Stimulated activated CD8-positive, alpha-beta memory T cell treated with anti-CD3 and anti-CD28 coated beads, Interleukin-4, amount 100 ng/mL, for 4 hours (primary cell): ENCODE data around the gene KCNIP4.
"Not testable (repeated sequence)": the region's sequence is repeated elsewhere in the genome, so short reads cannot be mapped to it uniquely, and the experiment has no call there.

Experiments used
- DNase-seq, 2 donors: peaks; one replicate each; pipeline ENCODE4 v3.0.0-alpha.2; 2020; ENCODE audit warnings: low read depth in 2 of 2, low spot score in 1 of 2

Gene KCNIP4

DNA sequence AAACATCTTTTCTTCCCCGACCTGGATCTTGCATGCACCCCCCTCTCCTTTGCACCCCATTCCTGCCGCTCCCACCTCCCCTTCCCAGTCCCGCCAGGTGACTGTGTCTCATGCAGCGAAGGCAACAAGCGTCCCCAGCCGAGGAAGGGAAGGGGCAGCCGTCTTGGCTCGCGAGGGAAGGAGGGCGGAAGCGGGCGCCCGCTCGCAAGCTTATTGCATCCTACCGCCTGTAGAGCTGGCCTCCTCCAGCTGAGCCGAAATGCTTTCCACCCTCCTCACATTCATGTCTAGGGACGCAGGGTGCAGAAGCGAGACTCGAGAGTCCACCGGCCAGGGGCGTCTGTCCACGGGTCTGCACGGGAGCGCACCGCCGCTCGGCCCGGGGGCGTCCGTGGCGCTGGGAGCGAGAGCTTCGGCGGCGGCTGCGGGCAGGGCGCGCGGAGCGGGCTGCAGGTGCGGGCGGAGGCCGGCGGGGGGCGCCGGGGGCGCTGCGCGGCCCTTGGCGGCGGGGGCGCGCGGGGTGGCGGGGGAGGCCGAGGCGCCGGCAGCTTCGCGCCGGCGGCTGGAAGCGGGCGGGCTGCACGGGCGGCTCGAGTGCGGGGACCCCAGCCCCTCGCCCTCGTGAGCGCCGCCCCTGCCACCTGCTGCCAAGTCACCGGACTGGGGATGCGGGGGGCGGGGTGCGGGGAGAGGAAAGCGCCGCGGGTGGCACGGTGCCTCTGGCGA lies at the start of gene KCNIP4:
TSS of gene KCNIP4 (minus strand) at position 426 of the 726 bp plus-strand sequence.
- no peak for DNase-seq

DNA sequence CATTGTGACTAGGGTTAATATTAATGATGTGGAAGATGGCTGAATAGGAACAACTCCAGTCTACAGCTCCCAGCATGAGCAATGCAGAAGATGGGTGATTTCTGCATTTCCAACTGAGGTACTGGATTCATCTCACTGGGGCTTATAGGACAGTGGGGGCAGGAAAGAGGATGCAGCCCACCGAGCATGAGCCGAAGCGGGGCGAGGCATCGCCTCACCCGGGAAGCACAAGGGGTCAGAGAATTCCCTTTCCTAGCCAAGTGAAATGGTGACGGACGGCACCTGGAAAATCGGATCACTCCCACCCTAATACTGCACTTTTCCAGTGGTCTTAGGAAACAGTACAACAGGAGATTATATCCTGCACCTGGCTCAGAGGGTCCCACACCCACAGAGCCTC lies 48.0 kb upstream of the KCNIP4 start:
- not testable (repeated sequence) for DNase-seq

DNA sequence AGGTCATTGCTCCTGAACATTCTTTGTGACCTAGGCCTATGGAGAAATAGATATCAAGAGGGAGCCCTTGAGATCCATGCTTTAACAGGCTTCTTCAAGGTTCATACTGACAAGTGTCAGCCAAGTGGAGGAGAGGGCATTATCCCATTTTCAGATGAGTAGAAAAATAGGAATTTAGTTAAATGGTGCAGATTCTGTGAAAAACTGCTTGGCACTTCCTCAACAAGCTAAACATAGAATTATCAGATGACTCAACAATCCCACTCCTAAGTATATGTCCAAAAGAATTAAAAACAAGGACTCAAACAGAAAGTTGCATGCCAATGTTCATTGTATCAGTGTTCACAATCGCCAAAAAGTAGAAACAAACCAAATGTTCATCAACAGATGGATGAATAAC lies 43.8 kb upstream of the KCNIP4 start:
- DNase-seq: no peak

DNA sequence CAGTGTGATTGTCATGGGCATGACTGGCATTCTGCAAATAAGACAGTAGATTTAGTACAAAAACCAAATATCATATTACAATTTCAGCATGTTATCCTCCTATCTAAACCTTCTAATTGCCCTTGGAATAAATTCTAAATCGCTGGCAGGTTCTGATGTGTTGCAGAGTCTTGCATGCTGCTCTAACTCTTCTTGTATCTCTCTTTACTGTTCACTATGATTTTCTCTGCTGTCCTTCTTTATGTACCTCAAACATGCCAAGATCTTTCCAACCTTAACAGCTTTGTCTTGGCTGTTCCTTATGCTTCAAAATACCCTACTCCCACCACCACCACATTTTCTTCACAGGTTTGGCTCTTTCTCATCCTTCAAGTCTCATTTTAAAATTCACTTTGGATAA lies 43.0 kb upstream of the KCNIP4 start:
- no peak for DNase-seq

DNA sequence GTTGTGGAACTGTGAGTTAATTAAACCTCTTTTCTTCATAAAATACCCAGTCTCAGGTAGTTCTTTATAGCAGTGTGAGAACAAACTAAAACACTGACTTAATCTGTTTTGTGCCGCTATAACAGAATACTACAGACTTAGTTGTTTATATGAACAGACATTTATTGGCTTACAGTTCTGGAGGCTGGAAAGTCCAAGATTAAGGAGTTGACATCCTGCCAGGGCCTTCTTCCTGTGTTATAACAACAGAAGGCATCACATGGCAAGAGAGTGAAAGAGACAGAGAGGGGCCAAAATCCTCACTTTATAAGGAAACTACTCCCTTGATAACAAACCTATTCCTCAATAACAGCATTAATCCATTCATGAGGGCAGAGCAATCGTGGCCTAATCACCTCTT lies 42.5 kb upstream of the KCNIP4 start:
- DNase-seq: no peak

DNA sequence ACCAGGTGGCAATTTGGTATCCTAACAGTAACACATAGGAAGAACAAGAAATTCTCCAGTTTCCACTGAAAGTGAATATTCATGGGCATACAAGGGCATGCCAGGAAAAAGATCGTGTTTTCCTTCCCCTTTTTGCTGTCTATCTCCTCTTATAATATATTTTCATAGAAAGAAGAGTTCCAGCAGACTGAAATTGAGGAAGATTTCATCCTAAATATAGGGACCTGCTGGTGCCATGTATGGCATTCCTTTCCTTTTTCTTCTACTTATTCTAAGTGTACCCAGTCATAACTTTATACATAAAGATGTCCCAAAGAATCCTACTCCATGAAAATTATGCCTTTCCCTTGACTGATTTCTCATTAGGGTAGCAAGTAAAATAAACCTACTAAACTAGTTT lies 40.8 kb upstream of the KCNIP4 start:
- DNase-seq: no peak

DNA sequence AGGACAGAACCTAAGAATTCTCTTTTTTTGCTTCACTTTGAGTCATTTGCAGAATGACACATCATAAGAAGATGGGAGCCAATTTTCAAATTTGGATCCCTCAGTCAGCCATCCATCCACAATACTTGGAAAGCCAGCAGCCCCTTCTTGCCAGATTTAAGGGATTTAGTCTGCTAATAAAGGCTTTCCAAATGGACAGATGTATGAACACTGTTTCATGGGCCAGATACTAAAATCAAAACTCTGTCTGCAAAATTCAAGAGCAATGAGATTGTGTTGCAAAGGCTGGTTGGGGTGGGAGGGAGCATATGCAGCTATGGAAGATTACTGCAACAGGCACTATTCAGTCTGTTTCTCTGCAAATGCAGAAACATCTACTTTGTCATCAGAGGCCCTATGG lies 37.7 kb upstream of the KCNIP4 start:
- DNase-seq: no peak

DNA sequence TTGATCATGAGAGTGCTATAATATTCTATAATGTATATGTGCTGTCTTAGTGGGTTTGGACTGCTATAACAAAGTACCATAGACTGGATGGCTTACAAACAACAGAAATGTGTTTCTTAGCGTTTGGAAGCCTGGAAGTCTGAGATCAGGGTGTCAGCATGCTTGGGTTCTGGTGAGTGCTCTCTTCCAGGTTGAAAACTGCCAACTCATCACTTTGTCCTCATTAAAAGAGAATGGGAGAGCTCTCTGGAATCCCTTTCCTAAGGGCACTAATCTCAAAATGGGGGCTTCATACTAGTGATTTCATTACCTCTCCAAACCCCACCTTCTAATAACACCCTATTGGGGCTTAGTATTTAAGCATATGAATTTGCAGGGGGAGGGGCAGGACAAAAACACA lies 33.5 kb upstream of the KCNIP4 start:
- no peak for DNase-seq

DNA sequence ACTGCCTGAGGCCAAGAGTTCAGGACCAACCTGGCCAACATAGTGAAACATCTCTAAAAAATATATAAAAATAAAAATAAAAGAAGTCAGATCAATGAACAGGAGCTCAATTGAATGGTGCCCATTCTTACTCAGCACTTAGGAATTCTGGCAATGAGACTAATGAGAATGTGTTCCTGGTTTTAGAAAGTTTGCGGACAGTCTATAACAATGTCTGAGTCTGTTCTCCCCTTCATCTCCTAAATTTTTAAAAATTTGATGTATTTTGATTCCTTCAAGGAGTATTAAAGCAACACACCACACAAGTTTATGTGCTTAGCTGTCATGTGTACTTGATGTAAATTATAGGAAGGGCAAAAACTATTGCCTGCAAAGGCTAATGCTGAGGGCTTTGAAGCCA lies 30.6 kb upstream of the KCNIP4 start:
- no peak for DNase-seq

DNA sequence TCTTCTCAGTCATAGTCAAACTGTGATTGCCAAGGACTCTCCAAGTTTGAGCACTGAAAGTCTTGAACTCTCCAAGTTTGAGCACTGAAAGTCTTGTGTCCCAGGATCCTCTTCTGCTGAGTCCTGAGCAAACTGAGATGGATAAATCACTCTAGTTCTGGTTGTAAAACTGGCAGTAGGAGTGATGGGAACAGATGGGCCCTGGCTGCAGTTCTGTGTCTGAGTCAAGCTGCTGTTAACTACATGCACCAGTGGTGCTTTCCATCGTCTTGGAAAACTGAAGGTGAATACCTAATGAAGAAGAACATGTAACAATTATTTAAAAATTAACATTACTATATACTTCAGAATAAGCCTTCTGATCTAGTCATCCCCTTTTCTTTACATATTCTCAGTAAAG lies 27.6 kb upstream of the KCNIP4 start:
- no peak for DNase-seq

DNA sequence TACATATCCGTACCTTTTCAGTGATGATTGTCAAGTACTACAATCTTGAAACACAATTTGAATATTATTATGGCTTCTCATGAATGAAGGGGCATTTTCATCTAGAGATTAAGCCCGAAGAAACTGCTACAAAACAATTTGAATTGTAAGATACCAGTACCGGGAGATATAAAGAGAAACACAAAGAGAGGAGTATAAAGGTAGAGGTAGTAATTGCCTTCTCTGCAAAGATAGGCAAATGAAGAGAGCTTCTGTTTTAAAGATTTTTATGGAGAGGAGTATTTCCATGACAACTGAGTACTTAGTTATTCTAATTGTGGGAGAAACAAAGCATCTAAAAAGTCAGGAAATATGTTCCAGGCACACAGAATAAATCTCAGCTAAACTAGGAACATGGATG lies 25.3 kb upstream of the KCNIP4 start:
- no peak for DNase-seq

DNA sequence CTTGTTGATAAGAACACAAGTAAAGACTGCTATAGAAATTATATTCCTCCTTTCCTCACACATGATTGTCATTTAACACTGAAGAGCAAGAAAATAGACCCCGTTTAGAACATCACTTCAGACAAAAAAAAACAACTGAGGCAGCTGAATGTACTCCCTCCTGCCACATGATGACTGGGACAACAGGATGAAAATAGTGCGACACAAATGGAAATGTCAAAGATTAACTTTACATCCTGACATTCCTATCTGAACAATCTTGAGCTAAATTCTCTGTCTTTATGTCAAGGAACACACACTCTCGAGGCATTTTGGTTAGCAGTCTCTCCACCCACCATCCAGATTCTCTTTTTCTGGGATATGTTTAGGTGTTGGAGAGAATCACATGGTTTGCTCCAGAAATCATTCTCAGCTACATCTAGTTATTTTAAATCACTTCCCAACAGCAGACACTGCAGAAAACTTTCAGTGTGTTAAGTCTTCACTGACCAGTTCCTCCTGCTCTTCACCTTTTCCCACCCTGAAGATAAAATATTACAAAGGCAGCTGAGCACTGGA lies 16.3 kb upstream of the KCNIP4 start:
- no peak for DNase-seq

DNA sequence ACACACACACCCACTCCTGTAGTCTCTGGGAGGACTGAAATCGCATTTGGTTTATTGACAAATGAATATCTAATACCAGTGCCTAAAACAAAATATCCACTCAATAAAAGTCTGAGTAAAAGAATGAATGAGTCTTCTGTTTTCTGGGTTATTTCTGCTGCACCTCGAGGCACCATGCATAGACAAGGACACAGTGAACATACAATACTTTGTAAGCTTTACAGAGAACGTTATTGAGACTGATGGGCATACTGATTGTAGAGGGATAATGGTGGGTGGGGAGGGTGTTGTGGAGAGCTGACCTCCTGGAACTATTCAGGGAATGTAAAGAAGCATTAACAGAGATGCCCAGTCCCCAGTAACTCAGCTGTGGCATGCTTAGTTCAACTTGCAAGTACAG lies 14.1 kb upstream of the KCNIP4 start:
- DNase-seq: no peak

DNA sequence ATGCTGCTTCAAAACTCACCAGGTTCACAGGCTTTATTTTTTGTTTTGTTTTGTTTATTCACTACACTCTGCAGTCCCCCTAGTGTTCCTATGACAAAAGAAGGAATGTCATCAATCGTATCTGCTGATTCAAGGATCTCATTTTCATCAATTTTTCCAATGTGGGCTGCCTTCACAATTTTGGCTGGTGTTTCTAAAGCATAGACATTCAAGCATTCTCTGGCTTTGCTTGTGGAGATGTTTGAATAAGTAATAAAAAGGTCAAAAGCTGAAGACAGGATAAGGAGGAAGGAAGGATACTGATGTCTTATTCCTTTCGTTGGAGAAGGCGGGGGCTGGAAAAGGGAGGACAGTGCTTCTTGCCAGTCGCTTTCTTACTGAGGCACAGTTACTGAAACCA lies 12.2 kb upstream of the KCNIP4 start:
- DNase-seq: no peak

DNA sequence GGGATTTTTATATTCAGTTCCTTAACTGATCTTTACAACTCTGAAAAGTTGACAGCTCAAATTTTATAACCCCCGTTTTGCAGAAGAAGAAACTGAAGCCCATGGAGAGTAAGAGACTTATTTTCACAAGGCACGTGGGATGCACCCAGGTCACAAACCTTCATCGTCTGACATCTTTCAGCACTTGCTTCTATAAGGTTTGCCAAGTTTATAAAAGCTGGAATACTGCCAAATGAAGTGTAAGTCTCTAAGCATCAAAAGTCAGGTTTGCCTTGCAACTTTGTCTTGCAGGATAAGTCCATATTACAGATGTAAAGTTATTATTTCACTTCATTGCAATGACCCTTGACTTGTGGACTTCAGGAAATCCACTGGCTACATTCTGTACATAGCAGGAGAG lies 6.3 kb upstream of the KCNIP4 start:
- DNase-seq: no peak

DNA sequence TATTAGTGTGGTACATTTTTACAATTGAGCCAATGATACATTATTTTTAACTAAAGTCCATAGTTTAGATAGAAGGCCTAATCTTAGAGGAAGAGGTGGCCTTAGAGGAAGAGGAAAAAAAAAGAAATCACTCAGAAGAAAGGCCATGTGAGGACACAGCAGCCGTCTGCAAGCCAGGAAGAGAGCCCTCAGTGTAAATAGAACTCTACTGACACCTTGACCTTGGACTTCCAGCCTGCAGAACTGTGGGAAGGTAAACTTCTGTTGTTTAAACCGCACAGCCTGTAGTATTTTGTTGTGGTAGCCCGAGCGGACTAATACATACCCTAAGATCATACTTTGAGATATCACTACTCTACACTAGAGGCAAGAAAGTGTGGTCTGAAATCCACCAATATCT lies 5.1 kb upstream of the KCNIP4 start:
- DNase-seq: no peak

DNA sequence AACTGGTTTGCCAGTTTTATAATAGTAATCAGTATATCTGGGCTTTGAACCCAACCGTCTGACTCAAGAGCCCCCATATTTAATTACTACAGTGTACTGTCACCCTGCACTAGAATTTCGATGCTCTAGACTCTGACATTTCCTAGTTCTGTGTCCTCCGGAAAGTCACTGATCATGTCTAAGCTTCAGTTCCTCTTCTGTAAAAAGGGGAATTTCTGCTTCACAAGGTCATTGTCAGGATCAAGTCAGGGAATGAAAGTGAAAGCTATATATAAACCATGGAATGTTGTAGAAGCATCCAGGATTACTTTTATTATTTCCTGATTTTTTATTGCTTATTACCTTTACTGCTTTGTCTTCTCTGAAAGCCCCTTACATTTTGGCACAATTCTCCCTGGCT lies 4.0 kb upstream of the KCNIP4 start:
- no peak for DNase-seq

DNA sequence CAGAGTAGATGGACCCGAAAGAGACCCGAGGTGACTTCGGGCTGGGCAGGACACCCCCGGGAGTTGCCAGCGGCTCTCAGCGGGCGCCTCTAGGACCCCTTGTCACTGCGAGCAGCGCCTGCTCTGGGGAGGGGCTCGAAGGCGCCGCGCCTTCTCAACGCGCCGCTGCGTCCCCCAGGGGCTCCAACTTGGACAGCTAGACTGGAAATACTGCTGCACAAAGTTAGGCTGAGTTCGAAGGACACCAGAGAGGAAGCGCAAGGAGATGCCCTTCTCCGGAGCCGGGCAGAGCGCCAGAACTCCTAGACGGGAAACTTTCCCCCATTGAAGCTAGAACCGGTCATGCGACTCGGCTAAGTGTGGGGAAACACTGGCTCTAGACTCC lies 493 bp upstream of the KCNIP4 start:
- DNase-seq: no peak

DNA sequence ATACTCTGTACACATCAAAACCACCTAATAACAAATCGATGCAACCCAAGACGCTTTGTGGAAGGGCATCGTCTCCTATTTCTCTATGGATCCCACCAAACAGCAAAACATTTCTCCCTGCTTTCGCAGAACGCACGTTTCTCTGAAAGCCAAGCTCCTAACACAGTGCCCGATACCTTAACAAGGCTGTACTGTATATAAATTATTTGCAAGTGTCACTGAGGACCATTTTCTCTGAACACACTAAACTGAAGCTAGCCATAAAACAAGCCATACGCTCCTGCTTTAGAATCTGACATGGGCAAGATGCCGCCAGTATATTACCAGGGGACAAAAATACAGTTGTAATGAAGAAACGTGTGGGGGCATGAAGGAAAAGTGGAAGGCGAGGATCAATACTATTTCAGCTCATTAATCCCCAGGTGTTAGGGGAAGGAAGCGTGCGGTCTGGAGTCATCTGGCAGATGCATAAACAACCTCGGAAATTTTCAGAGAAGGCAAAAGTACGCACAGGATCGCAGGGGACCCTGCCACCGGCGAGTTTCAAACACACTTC lies 703 bp downstream of the KCNIP4 start:
- DNase-seq: no peak

DNA sequence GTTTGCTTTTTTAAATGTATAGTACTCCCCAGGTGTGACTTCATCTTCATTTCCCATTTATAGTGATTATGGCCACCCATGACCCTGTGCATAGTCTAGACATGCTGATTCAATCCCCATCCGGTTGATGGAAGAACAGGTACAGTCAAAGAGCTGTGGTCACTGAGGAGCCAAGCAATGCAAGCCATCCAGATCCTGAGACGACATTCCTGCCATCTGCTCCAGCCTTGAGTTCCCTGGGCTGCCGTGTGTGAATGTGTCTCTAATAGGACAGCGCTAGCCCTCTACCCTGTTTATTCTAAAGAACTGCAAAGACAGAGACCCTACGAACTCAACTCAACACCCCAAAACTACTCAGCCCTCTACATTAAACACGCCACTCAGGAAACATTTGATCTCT lies 1.7 kb downstream of the KCNIP4 start:
- DNase-seq: no peak

DNA sequence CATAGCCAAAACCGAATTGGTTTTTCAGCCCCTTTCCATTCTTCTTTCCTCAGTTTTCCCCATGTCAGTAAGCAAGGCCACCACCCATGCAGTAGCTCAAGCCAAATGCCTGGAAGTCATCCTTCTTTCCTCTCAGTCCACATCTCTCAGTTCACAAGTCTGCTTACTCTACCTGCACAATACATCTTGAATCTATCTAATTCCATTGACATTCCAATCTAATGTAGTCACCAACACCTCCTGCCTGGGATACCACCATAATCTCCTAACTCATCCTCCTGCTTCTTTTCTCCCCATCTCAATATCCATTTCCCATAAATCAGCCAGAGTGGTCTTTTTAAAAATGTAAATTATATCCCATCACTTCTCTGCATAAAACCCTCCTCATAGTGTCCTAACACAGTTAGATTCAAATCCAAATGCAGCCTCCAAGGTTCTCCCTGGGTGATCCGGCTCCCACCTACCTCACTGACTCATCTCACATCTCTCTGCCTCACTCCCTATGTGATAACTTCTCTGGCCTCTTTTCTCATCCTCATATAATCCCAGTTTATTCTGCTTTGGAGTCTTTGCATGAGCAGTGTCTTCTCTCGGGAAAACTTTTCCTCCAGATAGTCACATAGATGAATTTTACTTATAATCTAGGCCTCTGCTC lies 26.9 kb downstream of the KCNIP4 start:
- no peak for DNase-seq

DNA sequence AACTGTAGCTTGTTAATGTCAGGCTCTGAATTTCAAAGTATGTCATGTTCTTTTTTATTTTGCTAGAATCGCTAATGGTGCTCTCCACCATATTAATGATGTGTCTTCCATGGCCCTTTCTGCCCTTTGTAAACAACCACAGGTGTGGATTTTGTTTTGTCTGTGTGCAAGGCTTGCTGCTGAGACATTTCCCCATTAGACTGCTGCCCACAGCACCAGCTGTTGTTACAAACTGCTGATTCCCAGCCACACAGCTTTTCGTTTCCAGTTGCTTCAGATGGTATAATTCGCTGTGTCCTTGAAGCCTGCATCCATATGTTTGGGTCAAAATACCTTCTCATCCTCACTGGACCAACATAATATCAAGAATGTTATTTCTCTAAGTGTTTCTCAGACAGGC lies 32.8 kb downstream of the KCNIP4 start:
- no peak for DNase-seq

DNA sequence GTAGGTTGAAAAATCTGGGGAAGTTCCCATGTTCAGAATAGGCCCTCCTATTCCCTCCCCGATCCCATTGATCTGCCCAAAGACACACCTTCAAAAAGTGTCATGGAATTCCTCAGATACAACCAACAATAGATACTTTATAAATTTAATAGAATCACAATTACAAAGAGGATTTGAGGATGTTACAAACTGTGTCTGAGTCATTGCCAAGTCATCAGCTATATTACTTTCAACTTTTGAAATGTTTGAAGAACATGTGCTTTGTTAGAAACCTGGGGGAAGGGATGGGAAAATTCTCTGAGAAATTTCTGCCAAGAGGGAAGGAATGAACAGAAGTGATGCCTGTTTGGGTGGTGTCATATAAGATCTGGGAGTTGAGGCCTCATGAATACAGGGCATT lies 46.7 kb downstream of the KCNIP4 start:
- DNase-seq: no peak
